Ovary (tissue), 9 donors: Measurements from ENCODE around the gene TOP2B. TPM values are rescaled to one million over a fixed set of nuclear protein-coding genes. Genes with fewer than 3 reads are reported as not detected.

Experiments used
- DNase-seq, 5 donors: peaks; one replicate each; pipeline ENCODE4 v3.0.0-alpha.2; 2019 to 2020
- H3K27ac ChIP-seq, 2 donors: fragments of 200-600 bp; one replicate each; pipeline versions ENCODE4 v1.5.1 to v1.8.0; 2019 to 2022
- H3K27me3 ChIP-seq: fragments of 200-600 bp; one replicate; pipeline ENCODE4 v1.8.0; 2022
- H3K36me3 ChIP-seq: fragments of 200-600 bp; sonication (generic); one replicate; pipeline ENCODE4 v1.5.1; 2019
- H3K4me1 ChIP-seq: one replicate; pipeline ENCODE4 v1.8.1; 2013; ENCODE audit warnings: mild to moderate bottlenecking, moderate library complexity; ENCODE audit not compliant: insufficient read depth
- H3K4me3 ChIP-seq: fragments of 200-600 bp; sonication (generic); one replicate; pipeline ENCODE4 v1.5.1; 2017
- H3K9me3 ChIP-seq, 2 donors: fragments of 200-600 bp in 1 of 2; sonication (generic) in 1 of 2; one replicate each; pipeline versions ENCODE4 v1.5.1 to v1.8.1; 2013 to 2019; ENCODE audit warnings: mild to moderate bottlenecking in 1 of 2, moderate library complexity in 1 of 2
- EP300 ChIP-seq: sonication (generic); formaldehyde crosslinking; IDR thresholded peaks from one replicate; pipeline ENCODE4 v1.6.1; 2017; ENCODE audit warnings: antibody characterized with exemption
- POLR2A ChIP-seq: fragments of 450-650 bp; IDR thresholded peaks from one replicate; pipeline ENCODE4 v1.6.1; 2017; ENCODE audit warnings: antibody characterized with exemption, mild to moderate bottlenecking, moderate library complexity
- WGBS, 3 donors: extraction: QIAGEN DNeasy Blood & Tissue Kit in 1 of 3; methylation state at CpG; one replicate each; pipeline versions ENCODE4 v1.1.5 to v1.1.7; 2013 to 2017; 5-methylcytosine and 5-hydroxymethylcytosine counted together
- intact Hi-C, 4 donors: fragments of 100-400 bp; cut with DNase I; formaldehyde crosslinking; loops; one replicate each; pipeline versions ENCODE4 v1.11.0 to v1.15.1; 2022 to 2023
- polyA plus RNA-seq, 2 donors: library from polyadenylated mRNA; stranded (reverse); fragments of 200-250 nt in 1 of 2; fragments of 350-450 nt in 1 of 2; fragmentation: Illumina TruSeq in 1 of 2; extraction: RNeasy Lipid Tissue Mini Kit (QIAGEN cat#74804) in 1 of 2; gene quantifications; one replicate each; pipeline ENCODE4 v1.2.3, GENCODE V29; 2013 to 2014
- total RNA-seq, 7 donors: library from RNA; depleted of rRNA in 2 of 7; stranded (reverse); fragments of >200 nt in 2 of 7; fragmentation: NEBNext Ultra II Directional in 3 of 7; extraction: Animal tissue kit (Norgen Biotek cat#: 25700) in 3 of 7; gene quantifications; one replicate each; pipeline versions ENCODE4 v1.1.0 to v1.2.4, GENCODE V29; 2016 to 2023
- TF ChIP-seq, protein P1 (sequence below), 3 donors: fragments of 450-650 bp in 2 of 3; fragments of 200-600 bp in 1 of 3; IDR thresholded peaks; one replicate each; pipeline versions ENCODE4 v1.5.1 to v1.8.0; 2016 to 2022; ENCODE audit warnings: antibody characterized with exemption in 3 of 3, mild to moderate bottlenecking in 1 of 3
- donor health status: DM: no; HTN: no; CAD: no; lungs with moderate emphysema.
- donor health status: DM: no; HTN: no; CAD: no.
- donor health status: Bipolar disorder and iron deficiency.
- donor health status: DM: yes; HTN: yes; CAD: no.
- donor health status: DM: no; HTN: no; CAD: no.
- donor health status: DM: yes; HTN: yes; CAD: no.

TOP2B gene
- total and polyA plus RNA-seq, 9 donors = 65.3 to 134 (median 98.2) TPM

DNA sequence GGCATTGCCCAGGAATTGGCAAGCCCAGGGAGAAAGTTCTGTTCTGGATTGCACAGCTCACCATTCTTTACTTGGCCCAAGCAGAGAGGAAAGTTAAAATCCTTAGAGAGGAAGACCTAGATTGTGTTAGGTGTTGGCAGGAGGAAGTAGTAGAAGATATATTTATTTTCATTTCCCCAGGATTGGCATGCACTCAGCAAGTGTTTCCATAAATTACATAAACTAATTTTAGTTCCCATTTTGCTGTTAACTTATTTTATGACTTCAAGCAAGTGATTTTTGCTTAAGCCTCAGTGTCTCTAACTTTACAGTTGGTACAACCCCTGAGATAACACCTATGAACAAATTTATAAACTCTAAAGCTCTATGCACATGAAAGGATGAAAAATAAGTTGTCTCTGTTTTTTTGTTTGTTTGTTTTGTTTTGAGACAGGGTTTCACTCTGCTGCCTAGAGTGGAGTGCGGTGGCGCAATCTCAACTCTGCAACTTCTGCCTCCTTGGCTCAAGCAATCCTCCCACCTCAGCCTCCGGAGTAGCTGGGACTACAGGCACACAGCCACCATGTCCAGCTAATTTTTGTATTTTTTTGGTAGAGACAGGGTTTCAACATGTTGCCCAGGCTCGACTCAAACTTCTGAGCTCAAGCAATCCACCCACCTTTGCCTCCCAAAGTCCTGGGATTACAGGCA is 31.2 kb upstream of the TOP2B start:
- TF ChIP-seq POLR2A (no peak), EP300 (no peak)
- TF ChIP-seq, protein P1, sequence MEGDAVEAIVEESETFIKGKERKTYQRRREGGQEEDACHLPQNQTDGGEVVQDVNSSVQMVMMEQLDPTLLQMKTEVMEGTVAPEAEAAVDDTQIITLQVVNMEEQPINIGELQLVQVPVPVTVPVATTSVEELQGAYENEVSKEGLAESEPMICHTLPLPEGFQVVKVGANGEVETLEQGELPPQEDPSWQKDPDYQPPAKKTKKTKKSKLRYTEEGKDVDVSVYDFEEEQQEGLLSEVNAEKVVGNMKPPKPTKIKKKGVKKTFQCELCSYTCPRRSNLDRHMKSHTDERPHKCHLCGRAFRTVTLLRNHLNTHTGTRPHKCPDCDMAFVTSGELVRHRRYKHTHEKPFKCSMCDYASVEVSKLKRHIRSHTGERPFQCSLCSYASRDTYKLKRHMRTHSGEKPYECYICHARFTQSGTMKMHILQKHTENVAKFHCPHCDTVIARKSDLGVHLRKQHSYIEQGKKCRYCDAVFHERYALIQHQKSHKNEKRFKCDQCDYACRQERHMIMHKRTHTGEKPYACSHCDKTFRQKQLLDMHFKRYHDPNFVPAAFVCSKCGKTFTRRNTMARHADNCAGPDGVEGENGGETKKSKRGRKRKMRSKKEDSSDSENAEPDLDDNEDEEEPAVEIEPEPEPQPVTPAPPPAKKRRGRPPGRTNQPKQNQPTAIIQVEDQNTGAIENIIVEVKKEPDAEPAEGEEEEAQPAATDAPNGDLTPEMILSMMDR (IDR thresholded peaks at IDR 0.05) = no peak
- Histone ChIP-seq H3K4me3 (no peak overlapping the region), H3K9me3 (no peaks in the 10 kb centered on the region), H3K27me3 (no peaks in the 10 kb centered on the region), H3K4me1 (no peaks in the 10 kb centered on the region), H3K36me3 (no peaks in the 10 kb centered on the region), H3K27ac (no peak overlapping the region)
- 89 to 91% (median 90%) methylated on average over 4 of the region's 4 CpGs for WGBS, 3 donors
- intact Hi-C loops = no loop called here
- no peak for DNase-seq

DNA sequence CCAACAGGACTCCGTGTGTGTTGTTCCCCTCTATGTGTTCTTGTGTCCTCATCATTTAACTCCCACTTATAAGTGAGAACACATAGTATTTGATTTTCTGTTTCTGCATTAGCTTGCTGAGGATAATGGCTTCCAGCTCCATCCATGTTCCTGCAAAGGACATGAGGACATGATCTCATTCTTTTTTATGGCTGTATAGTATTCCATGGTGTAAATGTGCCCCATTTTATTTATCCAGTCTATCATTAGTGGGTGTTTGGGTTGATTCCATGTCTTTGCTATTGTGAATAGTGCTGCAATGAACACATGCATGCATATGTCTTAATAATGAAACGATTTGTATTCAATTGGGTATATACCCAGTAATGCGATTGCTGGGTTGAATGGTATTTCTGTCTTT is 28.5 kb upstream of the TOP2B start:
- 64 to 66% (median 65%) methylated on average over 3 of the region's 3 CpGs for WGBS, 3 donors
- intact Hi-C loops = no loop called here
- no peak for TF ChIP-seq POLR2A
- TF ChIP-seq, protein P1 (IDR thresholded peaks at IDR 0.05) = no peak
- TF ChIP-seq EP300 = no peak
- H3K4me1 ChIP-seq = no peaks in the 10 kb centered on the region
- H3K36me3 ChIP-seq = no peaks in the 10 kb centered on the region
- H3K27me3 ChIP-seq = no peaks in the 10 kb centered on the region
- H3K9me3 ChIP-seq = no peaks in the 10 kb centered on the region
- no peak overlapping the region for H3K4me3 ChIP-seq
- H3K27ac ChIP-seq = no peak overlapping the region
- DNase-seq = no peak

DNA sequence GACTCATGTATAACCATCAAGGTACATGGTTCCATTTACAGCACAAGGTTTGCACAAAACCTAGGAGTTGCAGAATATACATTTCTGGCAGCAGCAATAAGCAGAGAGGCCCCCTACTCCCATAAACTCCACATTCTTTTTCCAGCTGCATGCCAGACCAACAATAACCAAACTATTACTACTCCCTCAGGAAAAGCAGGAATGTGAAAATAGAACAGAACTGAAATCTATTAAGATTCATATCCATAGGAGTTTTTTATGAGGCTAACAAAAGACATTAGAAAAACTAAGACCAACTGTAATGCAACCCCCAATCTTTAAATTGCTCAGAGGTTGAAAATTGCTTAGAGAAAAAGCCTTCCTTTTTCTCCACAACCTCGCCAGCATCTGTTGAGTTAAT is 27.6 kb upstream of the TOP2B start:
- no peak for DNase-seq
- H3K27ac ChIP-seq = no peak overlapping the region
- no peaks in the 10 kb centered on the region for H3K27me3 ChIP-seq
- intact Hi-C loops = no loop called here
- H3K4me1 ChIP-seq = no peaks in the 10 kb centered on the region
- H3K4me3 ChIP-seq = no peak overlapping the region
- H3K9me3 ChIP-seq = no peaks in the 10 kb centered on the region
- TF ChIP-seq, protein P1 (IDR thresholded peaks at IDR 0.05) = no peak
- TF ChIP-seq EP300 (no peak), POLR2A (no peak)
- H3K36me3 ChIP-seq = no peaks in the 10 kb centered on the region
- 38 to 47% (median 46%) methylated on average over 1 of the region's 1 CpG for WGBS, 3 donors

DNA sequence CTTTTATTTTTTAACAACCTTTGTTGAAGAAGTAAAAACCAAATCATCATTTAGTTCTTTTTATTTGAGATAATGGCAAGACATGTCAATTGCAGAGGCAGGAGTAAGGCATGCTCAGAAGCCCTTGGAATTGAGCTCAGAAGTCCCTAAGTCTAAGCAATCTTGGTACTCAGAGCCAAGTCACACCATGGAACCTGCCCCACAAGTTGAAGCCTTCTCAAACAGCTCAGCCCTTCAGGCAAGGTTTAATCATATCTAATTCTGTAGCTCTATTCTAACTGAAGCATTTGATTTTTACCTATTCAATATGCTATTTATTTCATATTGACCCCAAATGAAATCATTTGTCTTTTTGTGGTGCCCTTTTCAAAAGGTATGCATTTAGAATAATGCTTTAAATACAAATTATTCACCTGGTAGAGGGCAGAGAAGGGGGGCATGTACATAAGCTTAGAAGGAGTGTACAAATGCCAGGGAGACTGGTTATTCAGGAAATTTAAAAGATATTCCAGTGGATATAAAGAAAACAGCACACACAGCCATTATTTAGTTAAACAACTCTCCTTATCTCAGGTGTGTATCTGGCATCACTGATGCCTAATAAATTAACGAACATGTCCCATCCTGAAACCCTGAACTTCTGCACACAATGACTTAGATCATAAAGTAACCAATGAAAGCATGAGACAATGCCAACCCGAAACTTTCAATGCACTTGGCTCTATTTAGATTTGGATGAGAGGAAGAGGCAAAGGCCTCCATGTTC is 26.2 kb upstream of the TOP2B start:
- 83 to 94% (median 90%) methylated on average over 2 of the region's 2 CpGs for WGBS, 3 donors
- no peak overlapping the region for H3K4me3 ChIP-seq
- H3K9me3 ChIP-seq = no peaks in the 10 kb centered on the region

More for the DNA sequence above, 26.2 kb upstream of the TOP2B start:
- intact Hi-C loops = no loop called here
- Histone ChIP-seq H3K36me3 (no peaks in the 10 kb centered on the region), H3K27me3 (no peaks in the 10 kb centered on the region), H3K4me1 (no peaks in the 10 kb centered on the region), H3K27ac (no peak overlapping the region)
- TF ChIP-seq POLR2A (no peak), EP300 (no peak)
- TF ChIP-seq, protein P1 (IDR thresholded peaks at IDR 0.05) = no peak
- no peak for DNase-seq
